ENCODE data around the gene HHATL.

Gene HHATL, protein sequence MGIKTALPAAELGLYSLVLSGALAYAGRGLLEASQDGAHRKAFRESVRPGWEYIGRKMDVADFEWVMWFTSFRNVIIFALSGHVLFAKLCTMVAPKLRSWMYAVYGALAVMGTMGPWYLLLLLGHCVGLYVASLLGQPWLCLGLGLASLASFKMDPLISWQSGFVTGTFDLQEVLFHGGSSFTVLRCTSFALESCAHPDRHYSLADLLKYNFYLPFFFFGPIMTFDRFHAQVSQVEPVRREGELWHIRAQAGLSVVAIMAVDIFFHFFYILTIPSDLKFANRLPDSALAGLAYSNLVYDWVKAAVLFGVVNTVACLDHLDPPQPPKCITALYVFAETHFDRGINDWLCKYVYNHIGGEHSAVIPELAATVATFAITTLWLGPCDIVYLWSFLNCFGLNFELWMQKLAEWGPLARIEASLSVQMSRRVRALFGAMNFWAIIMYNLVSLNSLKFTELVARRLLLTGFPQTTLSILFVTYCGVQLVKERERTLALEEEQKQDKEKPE

DNA sequence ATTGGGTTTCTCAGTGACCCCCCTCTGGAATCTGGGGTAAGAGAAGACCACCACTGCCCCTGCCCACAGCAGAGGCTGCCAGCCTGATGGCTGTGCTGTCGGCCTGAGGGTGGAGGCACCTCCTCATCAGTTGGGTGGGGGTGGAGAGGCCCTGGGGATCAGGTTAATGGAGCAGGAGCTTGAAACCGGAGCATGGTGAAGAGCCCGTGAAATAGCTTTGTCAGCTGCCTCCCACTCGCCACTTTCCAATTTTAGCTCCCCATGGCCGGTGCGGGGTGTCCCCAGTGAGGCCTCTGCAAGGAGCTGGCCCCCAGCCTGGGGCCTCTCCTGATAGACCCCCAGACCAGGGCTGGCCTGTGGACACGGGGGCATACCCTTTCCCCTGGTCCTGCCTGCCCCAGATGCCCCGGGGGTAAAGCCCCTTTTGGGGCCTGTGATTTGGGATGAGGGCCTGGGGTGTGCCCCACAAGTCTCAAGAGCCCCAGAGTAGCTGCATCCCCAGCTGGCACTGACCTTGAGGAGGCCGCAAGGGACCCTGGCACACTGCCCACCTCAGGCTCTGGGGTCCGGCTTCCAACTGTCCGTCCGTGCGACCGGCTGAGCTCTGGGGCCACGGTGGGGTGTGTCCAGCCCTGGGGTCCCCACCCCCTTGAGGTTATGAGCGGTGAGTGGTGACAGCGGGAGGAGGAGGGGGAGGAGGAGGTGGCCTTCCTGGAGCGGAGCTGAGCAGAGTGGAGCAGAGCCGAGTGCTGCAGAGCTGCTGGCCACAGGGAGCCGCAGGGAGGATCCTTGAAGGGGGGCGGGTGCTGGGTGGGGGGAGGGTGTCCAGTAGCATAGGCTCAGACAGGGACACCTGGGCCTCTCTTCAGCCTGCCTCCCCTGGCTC, at the start of gene HHATL:
HHATL (minus strand) TSS at position 733 of the 886 bp plus-strand sequence. CDS start 1,972 bp downstream, outside the sequence.
- DNase-seq, result no peak

DNA sequence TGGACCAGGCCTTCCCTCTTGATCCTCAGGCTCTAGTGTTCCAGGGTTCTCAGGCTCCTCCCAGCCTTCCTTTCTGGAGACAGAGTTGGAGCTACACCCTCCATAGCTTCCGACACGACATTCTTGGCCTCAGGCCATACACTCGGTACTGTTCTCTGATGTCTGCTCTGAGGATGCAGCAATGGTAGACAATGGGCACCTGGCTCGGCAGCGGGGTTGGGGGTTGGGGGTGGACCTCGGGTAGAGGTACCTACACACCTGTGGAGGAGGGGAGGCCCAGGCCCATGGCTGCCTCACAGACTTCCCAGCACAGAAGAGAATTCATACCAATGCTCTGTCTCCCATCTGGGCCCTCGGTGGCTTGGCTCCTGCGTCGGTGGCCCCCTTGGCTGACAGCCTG, 49.0 kb upstream of the HHATL start:
- DNase-seq, result no peak

DNA sequence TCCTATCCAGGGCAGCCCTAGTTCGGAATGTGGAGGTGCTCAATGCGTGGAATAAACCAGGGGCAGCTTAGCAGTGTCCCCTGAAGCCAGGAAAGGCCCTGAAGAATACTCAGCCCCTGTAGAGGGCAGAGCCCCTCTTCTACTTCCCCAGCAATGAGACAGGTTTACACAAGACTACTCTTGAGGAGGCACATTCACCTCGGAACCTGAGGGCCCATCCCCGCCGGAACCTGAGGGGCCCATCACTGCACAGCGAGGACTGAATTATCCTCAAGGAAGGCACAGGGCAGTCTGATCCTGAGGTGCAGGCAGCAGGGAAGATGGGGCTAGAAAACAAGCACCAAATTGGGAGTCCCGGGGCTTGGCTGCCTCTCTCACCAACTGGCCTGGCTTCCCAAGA, 48.2 kb upstream of the HHATL start:
- DNase-seq, result no peak

DNA sequence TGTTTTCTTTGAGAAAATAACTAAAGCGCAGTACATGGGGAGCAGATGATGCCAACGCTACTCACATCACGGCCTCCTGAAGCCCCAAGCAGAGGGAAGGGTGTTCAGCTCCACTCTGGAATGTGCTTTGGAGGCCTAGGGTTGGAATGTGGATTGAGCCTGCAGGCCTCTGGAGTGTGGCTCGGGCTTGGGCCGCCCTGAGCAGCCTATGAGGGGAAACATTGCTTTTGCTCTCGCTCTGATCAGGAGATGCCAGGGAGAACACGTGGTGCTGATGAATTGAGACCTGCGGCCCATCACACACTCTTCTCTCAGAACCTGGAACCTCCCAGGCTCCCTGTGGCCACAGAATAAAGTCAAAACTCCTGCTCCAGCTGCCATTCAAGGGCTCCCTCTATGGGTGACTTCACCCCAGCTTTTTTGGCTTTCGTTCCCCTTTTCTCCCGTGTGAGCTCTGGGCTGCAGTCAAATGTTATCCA, 47.2 kb upstream of the HHATL start:
- DNase-seq, result peak; percentile 44

DNA sequence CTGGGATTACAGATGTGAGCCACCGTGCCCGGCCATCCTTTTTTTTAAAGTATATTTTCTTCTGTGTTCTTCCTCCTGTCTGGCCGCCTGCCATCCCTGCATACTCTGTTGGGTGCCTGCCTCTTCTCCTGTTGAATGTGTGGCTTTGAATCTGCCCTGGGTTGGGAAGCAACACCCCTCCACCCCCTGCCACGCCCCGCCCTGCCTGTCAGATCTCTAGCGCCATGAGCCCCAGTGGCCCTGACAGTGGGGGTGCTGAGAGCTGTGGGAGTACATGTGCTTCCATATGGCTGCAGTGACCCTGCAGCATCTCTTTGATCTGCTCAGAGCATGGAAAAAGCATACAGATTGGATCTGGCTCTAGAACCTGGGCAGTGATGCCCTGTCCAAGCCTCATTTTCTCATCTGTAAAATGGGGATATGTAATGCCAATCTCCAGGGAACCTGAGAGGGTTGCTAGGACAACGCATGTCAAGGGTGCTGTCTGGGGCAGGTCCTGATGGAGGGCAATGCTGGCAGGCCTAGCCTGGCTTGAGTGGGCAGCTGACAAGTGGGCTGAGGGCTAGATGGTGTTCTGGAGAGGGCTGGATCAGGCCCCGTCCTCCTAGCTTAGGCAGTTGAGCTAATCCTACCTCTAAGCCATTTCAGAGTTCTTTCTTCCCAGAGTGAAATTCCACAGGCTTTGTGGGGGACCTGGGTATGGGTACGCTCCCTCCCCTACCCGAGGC, 46.6 kb upstream of the HHATL start:
- no peak for DNase-seq

DNA sequence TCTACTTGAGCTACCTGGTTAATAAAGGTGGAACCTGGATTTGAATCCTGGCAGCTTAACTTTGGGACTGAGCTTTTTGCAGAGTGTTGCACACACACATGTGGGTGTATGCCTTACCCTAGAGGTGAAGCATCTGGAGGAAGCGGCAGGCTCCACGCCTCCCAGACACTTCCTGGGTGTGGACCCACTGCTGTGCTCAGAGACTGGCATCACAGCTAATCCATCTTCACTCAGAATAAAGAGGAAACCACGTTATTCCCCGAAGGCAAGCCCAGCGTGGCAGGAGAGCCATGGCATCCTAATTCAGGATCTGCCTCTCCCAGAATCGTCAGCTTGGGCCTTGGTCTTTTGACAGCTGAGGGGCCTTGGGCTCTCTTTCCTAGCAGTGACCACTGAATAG, 45.0 kb upstream of the HHATL start:
- DNase-seq, result no peak

DNA sequence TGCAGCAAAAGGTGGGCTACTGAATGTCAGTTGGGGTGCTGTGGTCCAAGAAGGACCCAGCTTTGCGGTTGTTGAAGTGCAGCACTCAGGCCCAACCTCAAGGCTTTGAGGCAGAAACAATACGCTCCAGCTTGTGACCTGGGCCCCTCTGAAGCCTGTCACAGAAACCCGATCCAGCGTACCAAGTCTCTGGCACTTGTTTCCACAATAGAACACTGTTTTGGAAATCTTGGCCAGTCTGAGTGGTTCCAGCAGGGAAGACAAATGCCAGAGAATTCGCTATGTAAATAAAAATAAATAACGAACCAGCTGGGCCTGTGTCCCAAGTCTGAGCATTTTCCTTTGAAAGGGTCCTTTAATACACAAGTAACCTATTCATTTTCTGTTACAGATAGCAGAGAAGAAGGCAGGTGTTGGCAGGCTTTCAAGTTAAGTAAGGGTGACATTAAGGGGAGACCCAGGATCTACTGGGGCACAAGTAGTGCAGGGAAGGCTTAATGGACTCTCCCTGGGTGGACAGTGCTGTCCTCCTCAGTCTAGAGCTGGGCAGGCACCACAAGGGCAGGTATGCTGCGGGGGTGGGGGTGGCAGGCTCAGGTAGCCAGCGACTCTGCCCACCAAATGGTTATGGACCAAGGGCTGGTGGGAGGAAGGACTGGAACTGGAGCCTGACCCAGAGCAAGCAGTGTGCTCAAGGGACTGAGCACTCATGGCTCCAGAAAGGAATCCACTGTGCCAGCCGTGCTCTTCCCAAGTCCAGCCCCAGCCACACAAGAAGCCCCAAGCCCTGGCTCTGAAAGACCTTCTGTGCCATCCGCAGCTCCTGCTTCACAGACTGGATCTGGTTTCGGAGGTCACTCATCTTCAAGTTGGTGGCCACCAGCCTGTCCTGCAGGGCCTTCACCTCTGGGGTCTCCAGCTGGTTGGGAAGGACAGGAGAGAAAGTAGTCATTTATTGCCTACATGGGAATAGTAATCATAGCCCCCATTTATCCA, 44.2 kb upstream of the HHATL start:
- no peak for DNase-seq

DNA sequence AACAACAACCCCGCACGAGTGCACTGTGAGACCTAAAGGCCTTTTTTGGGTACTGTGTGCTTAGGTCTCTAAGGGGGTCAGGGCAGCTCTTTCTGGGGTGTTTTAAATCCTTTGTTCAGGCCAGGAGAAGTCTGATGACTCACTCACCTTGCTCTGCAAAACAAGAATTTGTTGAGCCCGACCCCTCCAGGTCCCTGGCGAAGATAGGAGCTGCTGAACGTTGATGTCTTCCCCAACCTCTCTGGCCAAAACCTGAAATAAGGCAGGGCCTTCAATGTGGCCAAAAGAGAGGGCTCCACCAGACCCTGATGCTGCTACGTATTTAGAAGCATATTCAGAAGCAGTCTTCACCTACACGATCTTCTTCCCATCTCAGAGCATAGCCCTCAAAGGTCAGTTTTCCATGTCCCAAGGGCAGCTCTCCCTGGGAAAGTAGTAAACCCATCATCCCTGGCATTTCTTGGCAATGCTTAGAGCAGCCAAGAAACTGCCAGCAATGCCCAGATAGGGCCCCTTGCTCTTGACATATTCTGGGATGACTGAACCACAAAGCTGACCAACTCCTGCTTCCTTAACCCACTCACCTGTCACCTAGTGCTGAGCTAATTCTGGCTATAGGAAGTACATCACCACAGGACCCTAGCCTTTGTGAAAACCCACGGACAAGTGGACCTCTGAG, 43.3 kb upstream of the HHATL start:
- no peak for DNase-seq

DNA sequence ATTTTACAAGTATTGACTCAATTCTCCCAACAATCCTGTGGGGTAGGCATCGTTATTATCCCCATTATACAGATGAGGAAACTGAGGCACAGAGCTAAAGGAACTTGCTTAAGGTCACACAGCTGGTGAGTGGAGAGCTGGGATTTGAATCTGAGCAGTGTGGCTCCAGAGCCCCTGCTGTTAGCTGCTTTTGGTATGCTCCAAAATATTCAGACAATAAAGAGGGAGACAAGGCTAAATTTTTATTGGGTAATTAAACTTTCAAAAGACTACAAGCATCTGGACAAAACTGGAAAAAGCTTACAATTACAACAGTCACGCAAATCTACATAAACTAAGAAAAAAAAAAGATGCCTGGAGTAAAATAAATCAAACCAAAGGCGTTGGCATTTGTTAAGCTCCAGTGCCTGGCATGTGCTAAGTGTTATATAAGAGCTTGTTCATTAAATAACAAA, 42.7 kb upstream of the HHATL start:
- no peak for DNase-seq

DNA sequence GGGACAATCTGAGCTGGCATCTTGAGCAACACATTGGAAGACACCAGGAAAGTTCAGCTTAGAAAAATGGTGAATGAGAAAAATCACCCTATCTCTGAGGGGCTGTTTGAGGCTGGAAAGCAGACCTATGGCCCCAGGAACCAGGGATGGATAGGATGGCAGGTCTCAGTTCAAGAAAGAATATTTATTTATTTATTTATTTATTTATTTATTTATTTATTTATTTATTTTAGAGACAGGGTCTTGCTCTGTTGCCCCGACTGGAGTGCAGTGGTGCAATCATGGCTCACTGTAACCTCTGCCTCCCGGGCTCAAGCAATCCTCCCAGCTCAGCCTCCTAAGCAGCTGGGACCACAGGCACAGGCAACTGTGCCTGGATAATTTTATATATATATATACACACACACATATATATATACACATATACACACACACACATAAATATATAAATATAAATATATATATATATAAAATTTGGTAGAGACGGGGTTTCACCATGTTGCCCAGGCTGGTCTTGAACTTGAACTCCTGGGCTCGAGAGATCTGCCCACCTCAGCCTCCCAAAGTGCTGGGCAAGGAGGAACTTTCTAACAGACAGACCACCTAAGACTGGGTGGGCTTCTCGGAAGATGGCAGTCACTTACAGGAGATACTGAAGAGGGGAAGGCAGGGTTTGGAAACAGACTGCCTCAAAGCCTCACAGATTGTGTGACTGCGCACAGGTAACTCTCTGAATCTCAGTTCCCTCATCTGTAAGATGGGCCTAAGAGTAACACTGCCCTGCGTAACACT, 40.8 kb upstream of the HHATL start:
- no peak for DNase-seq

DNA sequence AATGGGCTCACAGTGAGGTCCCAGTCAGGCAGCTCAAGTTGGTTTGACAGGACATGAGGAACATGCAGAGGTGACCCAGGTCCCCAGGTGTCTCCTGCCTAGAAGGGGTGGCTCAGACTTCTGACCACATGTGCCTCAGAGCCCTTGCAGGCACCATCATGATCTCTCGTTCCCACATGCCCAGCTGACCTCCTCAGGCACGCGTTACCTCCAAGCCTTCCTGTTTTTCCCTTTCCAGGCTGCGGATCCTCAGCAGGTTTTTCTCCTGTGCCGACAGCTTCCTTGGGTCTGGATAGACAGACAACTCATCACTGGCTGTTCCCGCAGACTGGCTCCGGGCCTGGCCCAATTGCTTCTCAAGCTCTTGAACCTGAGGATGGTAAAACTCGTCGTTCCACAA, 40.1 kb upstream of the HHATL start:
- DNase-seq, result no peak

DNA sequence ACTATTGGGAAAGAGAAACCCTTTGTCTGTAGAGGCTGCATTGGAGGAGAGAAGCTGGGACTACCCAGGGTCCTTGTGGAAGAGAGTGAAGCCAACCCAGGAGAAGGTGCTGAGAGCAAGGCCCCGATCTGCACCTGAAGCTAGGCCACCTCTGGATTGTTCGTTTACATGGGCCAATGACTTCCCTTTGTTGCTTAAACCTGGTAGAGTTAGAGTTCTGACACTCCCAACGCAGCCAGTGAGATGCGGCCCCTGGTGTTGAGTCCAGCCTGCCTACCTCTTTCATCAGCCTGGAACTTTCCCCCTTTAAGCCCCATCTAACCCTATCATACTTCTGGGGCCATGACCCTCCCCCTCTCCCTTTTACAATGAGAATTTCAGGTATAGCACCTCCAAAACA, 39.7 kb upstream of the HHATL start:
- no peak for DNase-seq

DNA sequence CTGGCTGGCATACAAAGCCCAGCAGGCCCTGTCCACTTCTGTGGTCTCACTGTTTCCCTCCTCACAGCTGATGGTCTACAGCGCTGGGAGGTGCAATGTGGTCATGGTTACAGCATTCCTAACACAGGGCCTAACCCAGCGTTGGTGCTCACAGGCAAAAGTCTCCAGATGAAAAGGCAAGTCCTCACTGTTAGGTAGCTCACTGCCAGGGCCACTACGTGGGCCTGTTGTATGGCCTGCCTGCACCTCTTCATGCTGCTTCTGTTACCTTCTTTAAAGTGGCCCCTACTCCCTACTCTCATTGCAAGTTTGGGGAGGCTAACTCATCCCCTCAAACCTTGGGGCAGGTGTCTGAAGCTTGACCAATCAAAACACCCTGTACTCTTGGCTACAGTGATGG, 39.2 kb upstream of the HHATL start:
- no peak for DNase-seq

DNA sequence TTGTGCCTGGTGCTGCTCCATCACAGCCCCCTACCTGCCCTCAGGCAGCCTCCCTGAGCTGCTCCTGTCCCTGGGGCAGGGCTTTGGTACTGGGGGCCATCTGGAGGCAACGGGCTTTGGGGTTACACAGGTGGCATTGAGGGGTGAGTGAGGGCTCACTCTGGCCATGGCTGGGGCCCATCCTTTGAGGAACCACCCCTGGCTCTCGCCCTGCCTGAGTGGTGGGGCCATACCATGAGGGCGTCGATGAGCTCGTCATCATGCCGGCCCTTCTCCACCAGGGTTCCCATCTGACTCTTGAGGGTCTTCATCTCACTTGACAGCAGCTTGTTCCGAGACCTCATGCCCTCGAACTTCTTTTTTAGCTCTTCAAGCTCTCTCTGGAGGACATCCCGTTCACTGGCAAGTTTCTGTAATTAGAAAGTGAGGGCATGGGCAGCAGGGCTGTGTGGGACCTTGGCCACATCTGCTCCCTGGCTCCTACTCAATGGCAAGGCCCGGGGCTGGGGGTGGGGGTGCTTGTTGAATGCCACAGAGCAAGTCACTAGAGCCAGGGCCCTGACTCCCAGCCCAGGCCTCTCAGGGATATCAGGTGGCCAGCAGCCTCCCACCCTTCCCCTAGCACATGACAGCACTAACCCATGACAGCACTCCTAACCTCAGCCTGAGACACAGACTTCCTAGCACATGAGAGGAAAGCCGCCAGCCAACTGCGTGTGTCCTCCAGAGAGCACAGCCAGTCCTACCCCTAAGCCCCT, 37.0 kb upstream of the HHATL start:
- no peak for DNase-seq

DNA sequence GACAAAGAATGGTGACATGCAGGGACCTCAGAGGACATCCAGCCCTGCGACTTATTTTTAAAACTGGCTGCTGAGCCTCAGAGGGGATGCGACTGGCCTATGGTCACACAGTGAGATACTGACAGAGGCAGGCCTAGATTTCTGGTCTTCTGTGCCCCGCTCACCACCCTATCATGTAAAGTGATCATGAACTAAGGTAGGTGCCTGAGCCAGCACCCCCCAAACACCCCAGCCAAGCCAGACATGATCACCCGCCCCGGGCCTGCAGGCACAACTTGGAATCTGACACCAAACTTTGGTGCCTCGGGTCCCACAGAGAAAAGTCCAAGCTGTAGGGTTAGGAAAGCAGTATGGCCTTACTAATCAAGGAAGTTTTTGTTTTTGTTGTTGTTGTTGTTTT, 33.9 kb upstream of the HHATL start:
- no peak for DNase-seq

DNA sequence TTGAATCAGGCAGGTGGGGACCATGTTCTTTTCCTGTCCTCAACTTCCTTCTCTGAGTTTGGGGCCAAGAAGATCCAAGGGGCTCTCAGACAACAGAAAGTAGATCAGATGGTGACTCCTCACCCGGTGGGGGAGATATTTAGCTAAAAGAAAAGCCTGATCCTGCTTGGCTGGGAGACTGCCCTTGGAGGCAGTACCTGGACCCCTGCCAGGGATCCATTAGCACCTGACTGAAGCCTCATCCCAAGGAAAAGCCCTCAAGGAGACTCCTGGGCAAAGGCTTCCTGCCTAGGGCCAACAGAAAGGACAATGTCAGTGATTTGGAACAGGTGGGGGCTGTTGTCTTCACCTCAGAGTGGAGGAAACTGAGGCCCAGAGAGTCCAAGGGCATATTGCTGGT, 33.5 kb upstream of the HHATL start:
- no peak for DNase-seq

DNA sequence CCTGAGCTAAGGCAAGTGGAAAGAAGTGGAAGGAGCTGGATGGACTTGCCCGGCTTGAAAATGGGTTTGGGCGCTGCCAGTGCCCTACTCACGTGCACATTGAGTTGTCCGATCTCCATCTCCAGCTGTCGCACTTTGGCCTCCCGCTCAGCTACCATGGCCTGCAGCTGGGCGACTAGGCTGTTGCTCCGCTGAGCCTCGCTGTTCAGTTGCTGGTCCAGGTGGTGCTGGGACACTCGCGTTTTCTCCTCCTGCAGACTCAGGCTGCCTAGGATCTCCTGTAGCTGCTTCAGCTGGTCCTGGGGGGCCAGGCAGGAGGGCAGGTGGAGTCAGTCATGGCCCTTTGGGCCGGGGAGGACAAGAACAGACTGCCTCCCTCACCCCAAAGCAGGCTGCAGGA, 33.0 kb upstream of the HHATL start:
- DNase-seq, result no peak

DNA sequence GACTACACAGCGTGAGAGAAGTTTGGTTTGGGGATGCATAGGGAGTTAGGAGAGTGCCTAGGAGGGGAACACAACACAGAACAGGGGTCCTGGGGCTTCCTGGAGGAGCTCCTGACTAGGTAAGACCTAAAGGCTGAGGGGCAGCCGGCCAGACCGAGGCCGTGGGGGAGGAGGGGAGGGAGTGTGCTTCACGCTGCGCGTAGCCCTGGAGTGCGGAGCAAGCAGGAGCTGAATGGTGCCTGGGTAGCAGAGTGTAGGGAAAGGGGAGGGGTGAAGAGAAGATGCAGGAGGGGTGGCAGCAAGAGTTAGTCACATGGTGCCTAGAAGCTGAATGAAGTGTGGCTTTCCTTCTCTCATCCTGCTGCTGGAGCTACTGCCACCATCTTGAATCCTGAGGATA, 32.4 kb upstream of the HHATL start:
- DNase-seq, result no peak

DNA sequence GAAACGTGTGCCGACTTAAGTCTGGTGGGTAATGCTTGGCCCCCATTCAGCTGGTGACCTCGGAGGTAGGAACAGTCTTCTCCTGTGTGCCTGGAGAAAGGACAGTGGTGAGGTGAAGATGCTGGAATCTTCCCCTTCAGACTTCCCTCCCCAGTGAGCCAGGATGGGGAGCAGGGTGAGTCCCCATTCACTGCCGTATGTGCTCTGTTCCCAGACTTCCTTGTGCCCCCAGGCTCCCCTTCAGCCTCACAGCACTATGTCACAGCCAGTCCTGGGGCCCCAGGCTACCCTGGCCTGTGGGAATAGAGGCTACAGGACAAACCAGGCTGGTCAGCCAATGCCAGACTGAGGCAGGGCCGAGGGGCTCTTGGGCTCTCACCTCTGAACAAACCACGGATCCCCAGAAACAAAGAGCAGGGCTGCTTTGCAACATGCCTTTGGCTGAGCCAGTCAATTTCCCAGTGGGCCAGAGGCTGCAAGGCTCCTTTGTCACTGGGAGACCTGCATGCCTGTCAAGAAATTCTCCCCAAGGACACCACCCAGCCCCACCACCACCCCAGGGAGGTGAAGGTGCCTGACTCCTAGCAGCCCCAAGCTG, 31.8 kb upstream of the HHATL start:
- no peak for DNase-seq

All from HCEC 1CT (cell line).